HL-60 (cell line): ENCODE measurements around the gene AKAP8L.

ENCODE experiments used
- SPI1 ChIP-seq: IDR thresholded peaks from 2 replicates; pipeline ENCODE4 v1.6.1; 2012; ENCODE audit warnings: low read depth, mild to moderate bottlenecking, borderline replicate concordance
- TF ChIP-seq, protein P1 (sequence below): IDR thresholded peaks from one replicate; pipeline ENCODE4 v1.5.1; 2011; ENCODE audit warnings: low read length, control low read depth, inconsistent platforms; ENCODE audit not compliant: insufficient read depth
- TF ChIP-seq, protein P2 (sequence below): IDR thresholded peaks from 2 replicates; pipeline ENCODE4 v1.6.1; 2012; ENCODE audit warnings: low read depth; ENCODE audit not compliant: insufficient replicate concordance

- TF ChIP-seq, protein P1, sequence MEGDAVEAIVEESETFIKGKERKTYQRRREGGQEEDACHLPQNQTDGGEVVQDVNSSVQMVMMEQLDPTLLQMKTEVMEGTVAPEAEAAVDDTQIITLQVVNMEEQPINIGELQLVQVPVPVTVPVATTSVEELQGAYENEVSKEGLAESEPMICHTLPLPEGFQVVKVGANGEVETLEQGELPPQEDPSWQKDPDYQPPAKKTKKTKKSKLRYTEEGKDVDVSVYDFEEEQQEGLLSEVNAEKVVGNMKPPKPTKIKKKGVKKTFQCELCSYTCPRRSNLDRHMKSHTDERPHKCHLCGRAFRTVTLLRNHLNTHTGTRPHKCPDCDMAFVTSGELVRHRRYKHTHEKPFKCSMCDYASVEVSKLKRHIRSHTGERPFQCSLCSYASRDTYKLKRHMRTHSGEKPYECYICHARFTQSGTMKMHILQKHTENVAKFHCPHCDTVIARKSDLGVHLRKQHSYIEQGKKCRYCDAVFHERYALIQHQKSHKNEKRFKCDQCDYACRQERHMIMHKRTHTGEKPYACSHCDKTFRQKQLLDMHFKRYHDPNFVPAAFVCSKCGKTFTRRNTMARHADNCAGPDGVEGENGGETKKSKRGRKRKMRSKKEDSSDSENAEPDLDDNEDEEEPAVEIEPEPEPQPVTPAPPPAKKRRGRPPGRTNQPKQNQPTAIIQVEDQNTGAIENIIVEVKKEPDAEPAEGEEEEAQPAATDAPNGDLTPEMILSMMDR = no peak
- TF ChIP-seq, protein P2, sequence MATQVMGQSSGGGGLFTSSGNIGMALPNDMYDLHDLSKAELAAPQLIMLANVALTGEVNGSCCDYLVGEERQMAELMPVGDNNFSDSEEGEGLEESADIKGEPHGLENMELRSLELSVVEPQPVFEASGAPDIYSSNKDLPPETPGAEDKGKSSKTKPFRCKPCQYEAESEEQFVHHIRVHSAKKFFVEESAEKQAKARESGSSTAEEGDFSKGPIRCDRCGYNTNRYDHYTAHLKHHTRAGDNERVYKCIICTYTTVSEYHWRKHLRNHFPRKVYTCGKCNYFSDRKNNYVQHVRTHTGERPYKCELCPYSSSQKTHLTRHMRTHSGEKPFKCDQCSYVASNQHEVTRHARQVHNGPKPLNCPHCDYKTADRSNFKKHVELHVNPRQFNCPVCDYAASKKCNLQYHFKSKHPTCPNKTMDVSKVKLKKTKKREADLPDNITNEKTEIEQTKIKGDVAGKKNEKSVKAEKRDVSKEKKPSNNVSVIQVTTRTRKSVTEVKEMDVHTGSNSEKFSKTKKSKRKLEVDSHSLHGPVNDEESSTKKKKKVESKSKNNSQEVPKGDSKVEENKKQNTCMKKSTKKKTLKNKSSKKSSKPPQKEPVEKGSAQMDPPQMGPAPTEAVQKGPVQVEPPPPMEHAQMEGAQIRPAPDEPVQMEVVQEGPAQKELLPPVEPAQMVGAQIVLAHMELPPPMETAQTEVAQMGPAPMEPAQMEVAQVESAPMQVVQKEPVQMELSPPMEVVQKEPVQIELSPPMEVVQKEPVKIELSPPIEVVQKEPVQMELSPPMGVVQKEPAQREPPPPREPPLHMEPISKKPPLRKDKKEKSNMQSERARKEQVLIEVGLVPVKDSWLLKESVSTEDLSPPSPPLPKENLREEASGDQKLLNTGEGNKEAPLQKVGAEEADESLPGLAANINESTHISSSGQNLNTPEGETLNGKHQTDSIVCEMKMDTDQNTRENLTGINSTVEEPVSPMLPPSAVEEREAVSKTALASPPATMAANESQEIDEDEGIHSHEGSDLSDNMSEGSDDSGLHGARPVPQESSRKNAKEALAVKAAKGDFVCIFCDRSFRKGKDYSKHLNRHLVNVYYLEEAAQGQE = no peak
- no peak for TF ChIP-seq SPI1
Observed at GRCh38 chr19:15453091-15453578, 34.3 kb upstream of the AKAP8L start.
